GM19099 (cell line): ENCODE data around the gene ZBTB26.

Experiments used
- POLR2A ChIP-seq: IDR thresholded peaks from 3 replicates; pipeline ENCODE4 v1.6.1; 2011; ENCODE audit warnings: low read depth; ENCODE audit not compliant: insufficient read length; ENCODE audit errors: extremely low read depth

Gene ZBTB26

DNA sequence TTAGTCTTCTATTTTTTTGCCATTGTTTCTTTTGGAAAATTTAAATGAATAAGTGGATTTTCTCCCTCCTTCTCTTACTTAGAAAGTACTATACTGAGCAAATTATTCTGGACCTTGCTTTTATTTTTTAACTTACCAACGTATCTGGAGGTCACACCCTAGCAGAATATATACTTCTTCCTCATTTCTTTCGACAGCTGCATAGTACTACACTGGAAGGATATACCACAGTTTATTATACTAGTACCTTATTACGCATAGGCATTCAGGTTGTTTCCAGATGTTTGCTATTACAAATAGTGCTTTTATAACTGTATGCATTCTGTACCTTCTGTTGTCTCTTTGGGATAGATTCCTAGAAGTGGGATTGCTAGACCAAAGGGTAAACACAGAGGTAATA is 42.8 kb downstream of the ZBTB26 start:
- TF ChIP-seq POLR2A, result no peak

DNA sequence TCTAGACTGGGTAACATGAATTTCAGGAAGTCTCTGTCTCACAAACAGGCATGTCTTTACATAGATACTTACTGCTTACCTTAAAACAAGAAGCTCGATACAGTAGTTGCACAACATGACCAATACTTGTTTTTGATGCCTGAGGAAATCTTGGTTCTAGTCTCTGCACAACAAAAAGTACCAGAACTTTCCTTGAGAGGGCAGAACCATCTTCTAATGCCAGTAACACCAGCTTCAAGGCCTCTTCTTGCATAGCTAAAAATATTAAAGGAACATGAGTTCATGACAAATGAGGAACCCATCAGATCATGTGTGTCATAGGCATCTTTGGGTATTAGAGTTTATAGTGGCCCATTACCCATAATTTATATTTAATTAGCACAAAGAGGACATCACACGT is 48.2 kb downstream of the ZBTB26 start:
- TF ChIP-seq POLR2A, result no peak

DNA sequence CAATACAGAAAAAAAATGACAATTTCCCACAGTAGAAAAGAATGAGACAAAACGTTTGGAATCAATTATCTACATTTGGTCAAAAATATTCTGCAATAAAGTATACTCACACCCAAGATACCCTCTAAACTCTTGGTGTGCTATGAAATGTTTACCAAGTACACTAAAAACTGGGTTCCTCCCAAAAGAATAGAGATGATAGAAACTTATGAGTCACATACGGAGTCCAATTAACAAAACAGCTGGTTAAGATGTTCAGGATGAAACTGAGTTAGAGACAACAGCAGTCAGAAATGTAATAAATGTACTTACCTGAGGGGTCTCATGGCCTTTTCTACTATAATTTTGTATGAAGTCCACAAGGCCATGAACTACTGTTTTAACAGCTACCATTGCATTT is 51.9 kb downstream of the ZBTB26 start:
- TF ChIP-seq POLR2A, result no peak

DNA sequence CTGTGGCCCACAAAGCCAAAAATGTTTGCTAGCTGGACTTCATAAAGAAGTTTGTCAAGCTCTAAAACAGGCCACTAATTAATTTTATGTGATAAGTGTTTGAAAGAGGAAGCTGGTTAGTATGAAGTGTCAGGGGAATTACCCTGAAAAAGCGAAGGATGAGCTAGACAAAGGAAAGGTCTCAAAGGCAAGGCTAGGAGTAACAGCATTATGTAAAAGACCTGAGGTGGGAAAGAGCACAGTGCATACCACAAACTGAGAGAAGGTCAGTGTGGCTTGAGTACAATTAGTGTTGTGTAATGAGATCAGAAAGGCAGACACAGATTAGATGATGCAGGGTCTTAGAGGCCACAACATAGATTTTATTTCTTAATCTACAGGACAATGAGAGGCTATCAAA is 55.8 kb downstream of the ZBTB26 start:
- no peak for TF ChIP-seq POLR2A

DNA sequence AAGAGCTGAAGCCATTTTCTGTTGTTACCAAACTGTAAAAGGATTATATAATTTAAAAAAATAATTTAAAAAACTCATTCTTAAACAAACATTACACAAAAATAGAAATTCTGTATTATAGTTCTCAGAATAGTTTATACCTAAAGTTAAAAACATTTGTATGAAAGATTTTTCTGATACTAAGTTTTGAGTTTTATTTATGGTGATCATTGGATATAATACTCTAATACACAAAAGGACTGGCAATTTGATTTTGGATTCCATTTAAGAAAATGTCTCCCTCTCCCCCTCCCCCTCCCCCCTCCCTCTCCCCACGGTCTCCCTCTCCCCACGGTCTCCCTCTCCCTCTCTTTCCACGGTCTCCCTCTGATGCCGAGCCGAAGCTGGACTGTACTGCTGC is 65.2 kb downstream of the ZBTB26 start:
- TF ChIP-seq POLR2A, result no peak
